ENCODE measurements around the gene PCOLCE2. TPM values are rescaled to one million over a fixed set of nuclear protein-coding genes. Genes with fewer than 3 reads are reported as not detected.

PCOLCE2 gene
- total RNA-seq, 1 experiment from 2014 or later, result 23.9 TPM

- no peak overlapping the region for H3K9ac ChIP-seq (ENCODE audit: low read length)
- no TSS peak for BruUV-seq (replicated peaks)
- no peak overlapping the region for H3K27ac ChIP-seq (ENCODE audit: low read length)
- intact Hi-C loops (cut with micrococcal nuclease), result no loop called here
- H4K20me1 ChIP-seq (ENCODE audit: low read length), result no peaks in the 10 kb centered on the region
- no peak overlapping the region for H3K4me3 ChIP-seq (ENCODE audit: low read length)
- H3K9me3 ChIP-seq (ENCODE audit: low read length), result no peaks in the 10 kb centered on the region
- H3K9me2 ChIP-seq (replicated peaks; ENCODE audit: low read length), result no peaks in the 10 kb centered on the region
- ATAC-seq, result no peak
- no peak overlapping the region for H2AFZ ChIP-seq (ENCODE audit: low read length)
- no peak overlapping the region for H3K4me2 ChIP-seq (ENCODE audit: low read length)
- DNase-seq, result no peak
- no peaks in the 10 kb centered on the region for H3K79me2 ChIP-seq (ENCODE audit: low read length)
- H3F3A ChIP-seq (ENCODE audit: low read length, unreplicated experiment), result no peaks in the 10 kb centered on the region
- POLR2A ChIA-PET (ENCODE audit: unreplicated experiment), result no interaction called here
- peaks cover 4% of the 10 kb centered on the region for H3K4me1 ChIP-seq (ENCODE audit: insufficient read depth, low read length)
- H3K27me3 ChIP-seq (ENCODE audit: low read length), result no peaks in the 10 kb centered on the region
- TF ChIP-seq EZH2 (IDR thresholded peaks at IDR 0.05; ENCODE audit: low read length, unreplicated experiment), result no peak
- no peak for TF ChIP-seq EZH2phosphoT487 (IDR thresholded peaks at IDR 0.05; ENCODE audit: borderline replicate concordance, low read length)
- no peak for TF ChIP-seq CTCF (conservative IDR thresholded peaks at IDR 0.05; ENCODE audit: low read depth, low read length)
- no peaks in the 10 kb centered on the region for H3K36me3 ChIP-seq (ENCODE audit: low read depth, low read length)
- CTCF ChIA-PET, result no interaction called here
Measured at GRCh38 chr3:142881445-142882224, 7.2 kb downstream of the PCOLCE2 start.

GRCh38 chr3:142878649-142879300 lies 10.1 kb downstream of the PCOLCE2 start:
- Histone ChIP-seq H3K27ac (ENCODE audit: low read length) (no peak overlapping the region), H3K9me3 (ENCODE audit: low read length) (no peaks in the 10 kb centered on the region), H3K27me3 (ENCODE audit: low read length) (no peaks in the 10 kb centered on the region), H2AFZ (ENCODE audit: low read length) (no peak overlapping the region), H3K4me3 (ENCODE audit: low read length) (no peak overlapping the region), H4K20me1 (ENCODE audit: low read length) (no peaks in the 10 kb centered on the region), H3K9me2 (replicated peaks; ENCODE audit: low read length) (no peaks in the 10 kb centered on the region), H3K4me1 (ENCODE audit: insufficient read depth, low read length) (no peaks in the 10 kb centered on the region), H3K4me2 (ENCODE audit: low read length) (no peak overlapping the region), H3K36me3 (ENCODE audit: low read depth, low read length) (no peaks in the 10 kb centered on the region), H3K79me2 (ENCODE audit: low read length) (no peaks in the 10 kb centered on the region), H3K9ac (ENCODE audit: low read length) (no peak overlapping the region), H3F3A (ENCODE audit: low read length, unreplicated experiment) (no peaks in the 10 kb centered on the region)
- CTCF ChIA-PET, result no interaction called here
- DNase-seq (no peak), ATAC-seq (no peak)
- POLR2A ChIA-PET (ENCODE audit: unreplicated experiment), result no interaction called here
- TF ChIP-seq EZH2phosphoT487 (IDR thresholded peaks at IDR 0.05; ENCODE audit: borderline replicate concordance, low read length) (no peak), CTCF (conservative IDR thresholded peaks at IDR 0.05; ENCODE audit: low read depth, low read length) (no peak), EZH2 (IDR thresholded peaks at IDR 0.05; ENCODE audit: low read length, unreplicated experiment) (no peak)
- intact Hi-C loops (cut with micrococcal nuclease), result no loop called here
- BruUV-seq (replicated peaks), result no TSS peak

- intact Hi-C loops (cut with micrococcal nuclease), result no loop called here
- no peak for TF ChIP-seq EZH2 (IDR thresholded peaks at IDR 0.05; ENCODE audit: low read length, unreplicated experiment)
- no peak for TF ChIP-seq CTCF (conservative IDR thresholded peaks at IDR 0.05; ENCODE audit: low read depth, low read length)
- no peak for TF ChIP-seq EZH2phosphoT487 (IDR thresholded peaks at IDR 0.05; ENCODE audit: borderline replicate concordance, low read length)
- Histone ChIP-seq H3K79me2 (ENCODE audit: low read length) (no peaks in the 10 kb centered on the region), H4K20me1 (ENCODE audit: low read length) (no peaks in the 10 kb centered on the region), H3K4me1 (ENCODE audit: insufficient read depth, low read length) (no peaks in the 10 kb centered on the region), H3K9me2 (replicated peaks; ENCODE audit: low read length) (no peaks in the 10 kb centered on the region), H3F3A (ENCODE audit: low read length, unreplicated experiment) (no peaks in the 10 kb centered on the region), H3K27me3 (ENCODE audit: low read length) (no peaks in the 10 kb centered on the region), H3K4me2 (ENCODE audit: low read length) (no peak overlapping the region), H3K9ac (ENCODE audit: low read length) (no peak overlapping the region), H3K36me3 (ENCODE audit: low read depth, low read length) (no peaks in the 10 kb centered on the region), H2AFZ (ENCODE audit: low read length) (no peak overlapping the region), H3K9me3 (ENCODE audit: low read length) (no peaks in the 10 kb centered on the region), H3K4me3 (ENCODE audit: low read length) (no peak overlapping the region), H3K27ac (ENCODE audit: low read length) (no peak overlapping the region)
- no peak for ATAC-seq
- no TSS peak for BruUV-seq (replicated peaks)
- no peak for DNase-seq
- ChIA-PET POLR2A (ENCODE audit: unreplicated experiment) (no interaction called here), CTCF (no interaction called here)
Measured at GRCh38 chr3:142876417-142876816, 12.5 kb downstream of the PCOLCE2 start.

Data from PC-3 (cell line).